HG02943 (cell line): Measurements from ENCODE around the gene SLC15A3.

Experiments used
- ATAC-seq: cut with Tn5 transposase; IDR thresholded peaks from one replicate; pipeline ENCODE4 v1.9.1; 2021; ENCODE audit warnings: mild to moderate bottlenecking, low read depth, moderate library complexity; ENCODE audit not compliant: unreplicated experiment

SLC15A3 gene

DNA sequence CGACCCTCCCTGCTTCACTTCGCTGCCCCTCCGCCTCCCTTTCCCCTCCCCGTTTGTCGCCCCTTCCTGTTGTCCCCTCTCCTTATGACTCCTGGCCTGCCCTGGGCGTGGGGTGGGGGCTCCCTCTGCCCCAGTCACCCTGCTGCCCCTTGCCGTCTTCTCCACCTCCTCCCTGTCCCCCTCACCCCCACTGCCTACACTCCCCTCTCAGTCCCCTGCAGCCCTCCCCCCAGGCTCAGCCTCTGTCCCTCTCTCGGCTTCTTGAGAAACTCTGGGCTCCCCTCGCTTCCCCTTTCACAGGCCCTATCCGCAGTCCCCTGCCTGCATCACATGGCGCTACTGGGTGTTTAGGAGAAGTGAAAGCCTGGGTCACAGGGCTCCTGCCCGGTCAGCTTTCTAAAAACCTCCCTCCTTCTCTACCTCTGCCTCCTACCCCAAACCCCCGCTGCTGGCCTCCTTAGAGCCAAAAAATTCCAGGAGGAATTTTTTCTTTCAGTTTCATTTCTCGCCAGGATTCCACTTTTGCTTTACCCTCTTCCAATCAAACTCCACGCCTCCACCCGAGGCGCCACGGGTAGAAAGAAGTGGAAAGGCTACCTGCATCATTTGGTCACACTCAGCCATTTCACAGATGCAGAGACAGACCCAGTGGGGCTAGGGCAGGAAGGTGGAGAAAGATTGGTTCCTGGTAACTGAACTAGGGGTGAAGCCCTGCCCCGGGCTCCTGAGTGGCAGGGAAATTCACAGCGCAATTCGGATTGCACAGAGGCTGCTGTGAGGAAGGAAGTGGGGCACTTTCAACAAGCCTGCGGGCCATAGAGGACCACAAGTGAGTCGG, at the start of gene SLC15A3:
TSS of gene SLC15A3 (minus strand) at position 273 of the 838 bp plus-strand sequence. CDS start 625 bp downstream, outside the sequence.
- ATAC-seq: peak; percentile 73

DNA sequence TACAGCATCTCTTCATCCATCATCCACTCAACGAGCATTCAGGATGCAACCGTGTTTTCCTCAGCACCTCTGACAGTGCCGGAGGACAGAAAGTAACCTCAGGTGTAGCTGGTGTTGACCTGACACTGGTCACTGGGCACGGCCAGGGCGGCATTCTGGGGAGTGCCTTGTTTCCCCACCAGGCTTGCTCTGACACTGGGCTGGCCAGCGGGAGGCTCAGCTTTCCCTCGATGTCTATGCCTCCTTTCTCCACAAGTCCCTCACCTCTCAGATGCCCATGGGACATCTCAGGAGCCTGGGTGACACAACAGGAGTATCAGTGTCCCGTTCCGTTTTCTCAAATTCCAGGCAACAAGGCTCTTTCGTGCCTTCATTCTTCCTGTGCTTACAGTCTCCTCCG, 48.5 kb upstream of the SLC15A3 start:
- ATAC-seq: no peak

DNA sequence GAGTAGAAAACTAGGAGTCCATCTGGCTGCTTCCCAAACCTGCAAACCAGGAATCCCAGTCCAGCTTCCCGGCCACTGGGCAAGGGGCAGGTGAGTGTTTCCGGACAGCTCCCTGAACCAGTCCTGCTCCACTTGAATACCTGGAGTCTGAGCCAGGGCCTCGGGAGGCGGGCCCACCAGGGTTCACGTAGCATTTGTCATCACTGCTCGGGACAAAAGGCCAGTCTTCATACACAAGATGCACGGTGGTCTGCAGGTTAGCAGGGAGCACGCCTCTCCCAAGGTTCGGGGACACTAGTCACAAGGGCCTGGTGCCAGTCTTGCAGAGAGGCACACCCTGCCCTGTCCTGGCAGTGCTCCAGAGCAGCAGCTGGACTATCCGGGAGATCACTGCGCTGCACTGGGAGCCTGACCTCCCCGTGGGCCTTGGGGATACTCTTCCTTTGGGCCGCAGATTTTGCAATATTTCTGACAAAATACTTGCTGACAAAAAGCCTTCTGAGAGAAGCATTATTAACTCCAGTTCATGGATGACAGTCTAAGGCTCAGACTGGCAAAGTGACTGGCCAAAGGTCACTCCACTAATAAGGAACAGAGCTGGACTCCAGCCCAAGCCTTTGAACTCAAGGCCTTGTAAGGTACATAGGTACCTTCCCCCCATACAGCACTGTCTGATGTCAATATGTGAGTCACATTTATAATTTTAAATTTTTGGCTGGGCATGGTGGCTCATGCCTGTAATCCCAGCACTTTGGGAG, 44.6 kb upstream of the SLC15A3 start:
- ATAC-seq: no peak

DNA sequence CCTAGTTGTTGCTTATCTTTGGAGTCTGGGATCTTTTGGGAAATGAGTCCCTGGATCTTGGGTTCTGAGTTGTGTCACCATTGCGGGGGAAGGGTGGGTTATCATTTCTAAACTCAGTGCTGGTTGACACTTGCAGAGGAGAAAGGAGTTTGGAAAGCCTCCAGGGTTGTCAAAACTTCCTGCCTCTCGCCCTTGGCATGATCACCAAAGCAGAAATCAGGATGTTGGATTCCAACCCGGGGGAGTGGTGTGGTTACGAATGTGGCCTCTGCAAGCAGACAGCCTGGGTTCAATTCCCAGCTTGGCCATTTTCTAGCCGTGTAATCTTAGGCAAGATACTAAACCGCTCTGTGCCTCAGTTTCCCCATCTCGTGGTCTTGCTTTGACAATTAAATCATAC, 43.8 kb upstream of the SLC15A3 start:
- no peak for ATAC-seq

DNA sequence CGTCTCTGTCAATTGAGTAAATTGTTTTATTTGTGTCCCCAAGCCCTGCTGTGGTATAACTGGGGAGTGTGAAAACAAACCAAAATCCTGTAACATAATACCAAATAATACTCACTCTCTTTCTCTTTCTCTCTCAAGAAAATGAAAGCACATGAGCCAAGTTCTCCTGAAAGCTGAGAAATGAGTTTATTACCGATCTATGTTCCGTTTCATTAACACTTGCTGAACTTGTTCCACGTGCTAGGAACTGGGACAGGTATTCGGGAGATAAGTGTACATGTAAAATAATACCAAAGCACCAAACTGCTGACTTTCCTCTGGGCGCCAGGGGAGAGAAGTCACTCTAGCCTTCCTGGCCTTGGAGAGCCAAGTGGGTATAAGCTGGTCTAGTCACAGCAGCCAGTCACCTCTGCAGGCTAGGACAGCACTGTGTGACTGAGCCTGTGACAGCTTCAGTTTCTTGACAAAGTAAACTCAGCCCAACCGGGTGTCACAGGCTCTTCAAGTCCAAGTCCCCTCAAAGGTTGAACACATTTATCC, 42.6 kb upstream of the SLC15A3 start:
- no peak for ATAC-seq

DNA sequence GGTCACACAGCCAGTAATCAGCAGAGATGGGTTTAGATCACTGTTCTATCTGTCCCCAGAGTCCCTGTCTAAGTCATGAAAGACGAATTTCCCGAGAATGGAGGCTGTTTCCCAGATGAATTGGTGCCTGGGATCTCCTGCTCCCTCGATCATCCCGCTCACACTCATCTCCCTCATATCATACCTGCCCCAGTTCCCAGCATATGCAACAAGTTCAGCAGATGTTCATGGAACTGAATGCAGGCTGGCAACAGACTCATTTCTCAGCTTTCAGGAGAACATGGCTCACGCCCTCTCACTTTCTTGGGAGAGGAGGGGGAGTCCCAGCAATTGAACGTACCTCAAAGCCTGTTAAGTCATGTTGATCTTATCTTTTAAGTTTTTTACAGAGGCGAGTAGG, 41.6 kb upstream of the SLC15A3 start:
- no peak for ATAC-seq

DNA sequence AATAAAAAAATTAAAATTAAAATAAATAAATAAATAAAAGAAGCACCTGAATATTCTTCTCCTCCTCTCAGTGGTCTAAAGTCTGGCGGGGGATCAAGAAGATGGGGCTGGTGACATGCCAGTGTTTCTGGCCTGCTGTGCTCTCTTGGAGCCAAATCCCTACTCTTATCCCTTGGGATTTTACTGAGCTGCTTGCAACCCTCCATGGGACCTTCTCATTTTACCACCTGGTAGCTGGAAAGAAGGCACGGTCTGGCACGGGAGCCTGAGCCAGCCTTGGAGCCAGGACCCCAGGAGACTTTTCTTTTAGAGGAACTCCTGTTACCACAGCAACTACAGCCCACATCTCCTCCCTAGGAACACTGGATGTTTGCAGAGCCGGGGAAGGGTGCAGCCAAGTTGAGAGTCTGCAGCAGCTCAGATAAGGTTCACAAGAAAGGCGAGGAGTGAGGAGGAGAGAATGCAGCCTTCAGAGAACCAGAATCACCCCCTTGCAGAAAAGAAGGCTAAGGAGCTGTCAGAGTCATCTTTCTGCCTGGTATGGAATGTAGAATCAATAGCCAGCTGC, 41.0 kb upstream of the SLC15A3 start:
- ATAC-seq: no peak

DNA sequence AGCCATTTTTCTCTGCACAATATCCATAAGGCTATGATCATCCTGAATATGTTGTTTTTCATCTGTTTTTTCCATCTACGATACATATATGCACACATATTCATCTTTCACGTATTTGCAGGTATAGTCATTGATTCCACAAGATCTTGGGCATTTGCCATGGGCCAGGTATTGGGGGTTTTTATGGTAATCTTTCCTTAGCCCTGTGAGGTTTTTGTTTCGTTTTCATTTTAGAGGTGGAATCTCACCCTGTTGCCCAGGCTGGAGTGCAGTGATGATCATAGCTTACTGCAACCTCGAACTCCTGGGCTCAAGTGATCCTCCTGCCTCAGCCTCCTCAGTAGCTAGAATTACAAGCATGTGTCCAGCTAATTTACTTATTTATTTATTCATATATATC, 39.5 kb upstream of the SLC15A3 start:
- ATAC-seq: no peak

DNA sequence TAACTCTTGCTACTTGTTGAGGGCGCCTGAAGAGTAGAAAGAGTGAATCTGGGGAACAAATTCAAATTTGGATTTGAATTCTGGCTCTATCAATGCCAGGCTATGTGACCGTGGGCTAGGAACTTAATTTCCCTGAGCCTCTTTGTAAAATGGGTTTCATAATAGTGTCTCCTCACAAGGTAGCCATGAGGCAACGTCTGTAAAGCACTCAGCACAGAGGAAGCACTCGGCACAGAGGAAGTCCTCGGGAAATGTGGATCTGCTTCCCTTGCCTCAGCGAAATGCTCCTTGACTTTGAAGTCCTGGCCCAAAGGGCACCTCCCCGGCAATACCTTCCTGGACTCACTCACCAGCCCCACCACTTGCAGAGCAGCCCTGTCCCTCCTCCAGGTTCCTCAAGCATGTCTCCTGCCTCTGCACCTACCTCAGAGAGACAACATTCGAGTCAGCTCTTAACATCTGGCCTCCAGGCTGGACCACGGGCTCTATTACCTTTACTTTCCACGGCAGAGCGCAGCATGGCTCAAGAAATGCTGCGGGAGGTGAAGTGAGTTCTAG, 37.2 kb upstream of the SLC15A3 start:
- ATAC-seq: no peak

DNA sequence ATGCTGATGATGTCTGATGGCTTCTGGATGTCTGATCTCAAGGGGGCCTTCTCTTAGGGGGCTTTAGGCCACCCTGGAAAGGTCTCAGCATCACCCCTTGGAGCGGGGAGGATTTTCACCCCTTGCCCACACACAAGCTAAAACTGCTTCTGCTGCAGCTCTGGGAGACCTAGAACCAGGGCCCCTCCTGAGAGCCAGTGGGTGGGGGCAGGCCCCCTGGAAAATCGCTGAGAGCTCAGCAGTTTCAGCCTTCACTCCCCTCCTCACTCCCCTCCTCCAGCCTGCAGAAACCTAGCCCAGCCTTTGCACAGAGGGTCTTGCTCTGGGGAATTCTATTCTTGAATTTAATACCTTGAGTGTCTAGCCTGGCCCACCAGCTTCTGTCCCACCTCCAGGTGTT, 36.7 kb upstream of the SLC15A3 start:
- ATAC-seq: no peak

DNA sequence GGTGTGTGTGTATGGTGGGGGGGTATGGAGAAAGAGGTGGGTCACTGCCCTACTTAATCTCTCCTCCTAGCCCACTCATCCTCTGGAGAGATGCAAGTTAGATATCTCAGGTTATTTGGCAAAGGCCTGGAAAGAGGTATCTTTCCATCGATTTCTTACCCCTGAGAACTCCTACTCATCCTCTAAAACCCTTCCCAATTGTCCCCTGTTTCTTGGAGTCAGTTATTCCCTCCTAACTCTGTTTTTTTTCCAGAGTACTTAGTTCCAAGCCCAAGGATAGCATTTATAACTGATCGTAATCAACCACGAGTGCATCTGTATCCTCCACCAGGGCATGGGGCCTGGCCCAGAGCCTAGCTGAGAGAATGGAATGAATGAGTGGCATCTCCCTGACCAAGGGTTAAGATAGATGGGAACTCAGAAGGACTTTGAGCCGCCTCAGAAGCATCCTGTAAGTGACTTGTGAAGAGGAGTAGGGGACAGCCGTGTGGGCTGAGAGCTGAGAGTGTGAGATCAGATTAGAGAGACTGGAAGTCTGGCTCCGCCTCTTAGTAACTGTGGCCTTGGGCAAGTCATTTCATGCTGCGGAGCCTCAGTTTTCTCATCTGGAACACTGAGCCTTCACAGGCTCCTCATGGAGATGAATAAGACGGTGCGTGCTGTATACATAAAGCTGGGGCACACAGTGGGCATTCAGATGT, 35.8 kb upstream of the SLC15A3 start:
- no peak for ATAC-seq

DNA sequence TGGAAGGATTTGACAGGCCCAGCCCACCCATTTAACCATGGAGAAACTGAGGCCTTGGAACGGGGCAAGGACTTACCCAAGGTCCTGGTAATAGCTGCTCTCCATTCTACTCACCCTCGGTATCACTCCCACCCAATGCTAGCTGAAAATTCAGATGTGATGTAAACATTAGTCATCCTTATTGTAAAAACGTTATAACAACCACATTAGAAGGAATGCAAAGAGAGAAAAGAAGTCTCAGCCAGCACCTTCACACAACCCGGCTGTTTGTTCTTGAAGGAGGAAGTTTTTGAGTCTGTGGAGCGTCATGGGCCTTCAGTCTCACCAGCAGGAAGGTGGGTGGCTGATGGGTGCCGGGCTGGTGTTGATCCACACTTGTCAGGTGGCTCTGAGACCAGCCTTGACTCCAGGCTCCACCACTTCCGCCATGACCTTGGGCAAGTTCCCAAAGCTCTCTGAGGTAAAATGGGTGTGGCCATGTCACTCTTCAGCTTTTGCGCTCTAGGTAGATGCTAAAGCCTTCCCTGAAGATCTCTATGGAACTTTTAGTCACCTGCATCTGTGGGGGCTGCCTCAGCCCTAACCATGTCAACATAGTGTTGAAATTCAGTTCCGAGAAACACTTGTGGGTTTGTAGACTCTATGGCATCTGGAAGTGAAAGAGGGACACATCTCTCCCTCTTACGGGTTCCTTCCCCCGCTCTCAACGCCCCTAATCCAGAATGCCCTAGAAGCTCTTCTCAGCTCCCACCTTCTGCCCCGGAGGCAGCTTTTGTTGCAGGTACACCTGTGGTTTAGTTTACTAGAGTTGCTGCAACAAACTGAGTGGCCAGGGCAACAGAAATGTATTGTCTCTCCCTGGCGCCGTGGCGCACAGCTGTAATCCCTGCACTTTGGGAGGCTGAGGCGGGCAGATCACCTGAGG, 34.3 kb upstream of the SLC15A3 start:
- ATAC-seq: no peak

DNA sequence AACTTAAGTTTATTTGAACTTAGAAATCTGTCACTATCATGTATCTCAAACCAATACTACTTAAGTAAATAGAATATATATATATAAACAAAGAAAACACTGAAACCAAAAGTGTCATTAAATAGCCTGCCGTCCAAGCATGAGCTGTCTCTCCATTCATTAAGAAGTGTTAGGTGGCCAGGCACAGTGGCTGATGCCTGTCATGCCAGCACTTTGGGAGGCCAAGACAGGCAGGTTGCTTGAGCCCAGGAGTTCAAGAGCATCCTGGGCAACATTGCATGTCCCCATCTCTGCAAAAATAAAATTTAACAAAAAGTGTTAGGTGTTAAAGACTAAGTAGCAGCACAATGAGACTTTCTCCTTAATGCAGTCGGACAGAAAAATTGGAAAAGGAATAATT, 33.5 kb upstream of the SLC15A3 start:
- no peak for ATAC-seq

DNA sequence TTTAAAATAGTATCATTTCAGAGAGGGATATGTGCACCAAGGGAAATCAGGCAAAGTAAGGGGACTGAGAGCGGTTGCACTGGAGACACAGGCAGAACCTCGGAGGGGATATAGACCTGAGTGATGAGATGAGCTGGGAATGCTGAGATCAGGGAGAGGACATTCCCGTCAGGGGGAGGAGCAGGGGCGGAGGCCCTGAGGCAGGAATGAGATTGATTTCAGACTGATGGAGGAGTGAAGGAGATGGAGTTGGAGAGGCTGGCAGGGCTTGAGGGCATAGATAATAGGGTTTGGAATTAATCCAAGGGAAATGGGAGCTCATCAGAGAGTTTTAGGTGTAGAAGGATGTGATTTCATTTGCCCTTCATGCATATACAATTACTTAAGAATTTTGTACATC, 32.7 kb upstream of the SLC15A3 start:
- ATAC-seq: no peak

DNA sequence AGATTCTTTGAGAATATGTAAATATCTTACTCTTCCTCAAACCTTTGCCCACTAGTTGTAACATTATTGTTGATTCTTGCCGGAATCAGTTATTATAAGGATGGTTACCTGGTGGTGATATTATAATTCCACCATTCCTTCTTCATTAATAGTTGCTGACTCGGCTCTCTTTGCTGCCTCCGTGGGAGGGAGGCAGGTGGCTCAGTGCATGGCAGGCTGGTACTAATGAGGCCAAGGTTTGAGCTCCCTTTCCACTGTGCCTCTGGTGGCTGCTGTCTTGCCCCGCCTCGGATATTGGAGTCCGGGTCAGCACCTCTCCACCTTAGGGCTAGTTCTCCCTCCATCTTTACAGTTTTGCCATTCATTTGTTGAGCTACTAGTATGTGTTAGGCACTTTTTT, 32.2 kb upstream of the SLC15A3 start:
- ATAC-seq: no peak

DNA sequence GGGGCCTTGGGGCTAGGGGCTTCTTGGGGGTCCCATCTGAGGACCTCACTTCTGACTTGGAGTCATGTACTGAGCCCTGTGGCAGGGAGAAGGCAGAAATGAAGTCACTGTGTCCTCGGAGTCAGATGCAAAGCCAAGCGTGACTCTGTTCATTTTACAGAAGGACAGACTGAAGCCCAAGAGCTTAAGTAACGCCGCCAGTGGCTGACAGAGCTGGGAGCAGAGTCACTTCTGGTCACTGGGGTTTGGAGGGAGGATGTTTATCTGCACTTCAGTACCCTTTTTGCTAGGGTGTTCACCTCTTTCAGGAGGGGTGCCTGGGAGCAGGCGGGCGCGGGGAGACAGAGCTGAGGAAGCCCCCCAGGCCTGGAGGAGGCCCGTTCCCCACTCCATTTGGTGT, 30.2 kb upstream of the SLC15A3 start:
- no peak for ATAC-seq

DNA sequence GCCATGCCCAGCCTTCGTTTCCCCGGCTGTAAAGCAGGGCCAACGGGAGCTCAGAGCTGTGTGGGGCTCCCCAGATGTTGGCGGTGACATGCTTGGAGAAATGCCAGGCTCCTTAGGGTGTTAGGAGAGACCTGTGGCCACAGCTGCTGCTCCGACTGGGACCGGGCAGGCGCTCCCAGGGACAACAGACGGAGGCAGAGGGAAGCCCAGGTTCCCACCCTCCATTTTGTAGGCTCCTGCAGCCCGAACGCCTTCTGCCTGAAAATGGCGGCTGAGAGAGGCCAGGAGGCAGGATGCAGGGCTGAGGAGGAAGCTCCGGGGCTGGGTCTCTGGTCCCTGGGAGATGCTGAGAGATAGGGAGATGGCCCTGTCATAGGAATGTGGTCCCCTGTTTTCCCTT, 29.5 kb upstream of the SLC15A3 start:
- no peak for ATAC-seq

DNA sequence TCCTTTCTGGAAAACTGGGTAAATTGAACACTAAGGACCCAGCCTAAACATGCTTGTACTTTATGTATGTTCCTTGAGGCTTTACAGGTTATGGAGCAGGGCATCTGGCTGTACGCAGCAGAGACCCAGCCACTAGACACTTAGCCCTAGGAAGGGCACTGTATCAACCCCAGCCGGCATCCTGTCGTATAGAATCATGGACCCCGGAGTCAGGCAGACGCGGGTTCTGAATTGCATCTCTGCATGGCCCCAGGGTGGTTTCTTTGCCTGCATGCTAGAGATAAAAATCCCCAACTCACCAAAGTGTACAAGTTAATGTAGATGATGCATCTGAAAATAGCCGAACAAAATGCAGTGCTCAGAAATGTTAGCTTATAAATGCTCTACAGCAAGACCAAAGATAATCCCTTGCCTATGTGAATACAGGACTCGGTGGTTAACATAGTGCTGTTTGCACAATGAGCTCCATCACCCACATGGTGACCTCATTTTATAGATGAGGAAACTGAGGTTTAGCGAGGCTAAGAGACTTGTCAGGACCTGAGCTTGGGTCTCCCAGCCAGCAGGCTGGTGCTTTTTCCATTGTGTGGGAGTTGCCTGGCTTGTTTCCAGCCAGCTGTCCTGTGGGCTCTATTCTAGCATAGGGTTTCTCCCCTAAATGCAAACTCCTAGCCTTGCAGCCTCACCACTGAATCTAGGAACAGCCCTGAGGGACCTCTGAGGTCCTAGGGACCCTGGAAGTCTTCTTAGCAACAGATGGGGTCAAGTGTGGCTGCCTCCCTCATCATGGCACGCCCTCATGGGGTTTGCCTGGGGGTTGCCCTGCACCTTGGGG, 26.8 kb upstream of the SLC15A3 start:
- no peak for ATAC-seq
